ENCODE results near the gene TICAM2. TPM values are rescaled to one million over a fixed set of nuclear protein-coding genes. Genes with fewer than 3 reads are reported as not detected.
"Not testable (repeated sequence)": the region's sequence is repeated elsewhere in the genome, so short reads cannot be mapped to it uniquely, and the experiment has no call there.

Gene TICAM2
- 1.8 and 2.0 TPM in 2 replicates for total RNA-seq

- no peak for DNase-seq (ENCODE audit: extremely low read depth, low read depth, low spot score)
Measured at GRCh38 chr5:115601701-115602590, at the start of gene TICAM2. TSS of gene TICAM2 (minus strand) at chr5:115602479. CDS start at chr5:115581256, 21,223 bp downstream.

- DNase-seq (ENCODE audit: extremely low read depth, low read depth, low spot score), result no peak
Measured at GRCh38 chr5:115649541-115649940, 47.3 kb upstream of the TICAM2 start.

GRCh38 chr5:115648056-115648455 lies 45.8 kb upstream of the TICAM2 start:
- DNase-seq (ENCODE audit: extremely low read depth, low read depth, low spot score), result no peak

- DNase-seq (ENCODE audit: extremely low read depth, low read depth, low spot score), result not testable (repeated sequence)
Measured at GRCh38 chr5:115645386-115645785, 43.1 kb upstream of the TICAM2 start.

GRCh38 chr5:115644046-115644445 lies 41.8 kb upstream of the TICAM2 start:
- no peak for DNase-seq (ENCODE audit: extremely low read depth, low read depth, low spot score)

GRCh38 chr5:115641948-115642347 lies 39.7 kb upstream of the TICAM2 start:
- DNase-seq (ENCODE audit: extremely low read depth, low read depth, low spot score), result no peak

- no peak for DNase-seq (ENCODE audit: extremely low read depth, low read depth, low spot score)
Measured at GRCh38 chr5:115640274-115640673, 38.0 kb upstream of the TICAM2 start.

- DNase-seq (ENCODE audit: extremely low read depth, low read depth, low spot score), result no peak
Measured at GRCh38 chr5:115639377-115639776, 37.1 kb upstream of the TICAM2 start.

GRCh38 chr5:115637507-115637906 lies 35.2 kb upstream of the TICAM2 start:
- DNase-seq (ENCODE audit: extremely low read depth, low read depth, low spot score), result no peak

- no peak for DNase-seq (ENCODE audit: extremely low read depth, low read depth, low spot score)
Measured at GRCh38 chr5:115636008-115636407, 33.7 kb upstream of the TICAM2 start.

GRCh38 chr5:115634343-115635132 lies 32.3 kb upstream of the TICAM2 start:
- peak; percentile 44 for DNase-seq (ENCODE audit: extremely low read depth, low read depth, low spot score)

- DNase-seq (ENCODE audit: extremely low read depth, low read depth, low spot score), result no peak
Measured at GRCh38 chr5:115629903-115630302, 27.6 kb upstream of the TICAM2 start.

GRCh38 chr5:115627295-115627865 lies 25.1 kb upstream of the TICAM2 start:
- no peak for DNase-seq (ENCODE audit: extremely low read depth, low read depth, low spot score)

GRCh38 chr5:115626445-115626823 lies 24.2 kb upstream of the TICAM2 start:
- peak; percentile 10 for DNase-seq (ENCODE audit: extremely low read depth, low read depth, low spot score)

- peak; percentile 67 for DNase-seq (ENCODE audit: extremely low read depth, low read depth, low spot score)
Measured at GRCh38 chr5:115625579-115626444, 23.5 kb upstream of the TICAM2 start, which contains the start of gene TMED7. TSS of gene TMED7 (minus strand) at chr5:115626036. CDS start at chr5:115625792, 244 bp downstream.

GRCh38 chr5:115624994-115625393 lies 22.7 kb upstream of the TICAM2 start:
- no peak for DNase-seq (ENCODE audit: extremely low read depth, low read depth, low spot score)

GRCh38 chr5:115623658-115624057 lies 21.4 kb upstream of the TICAM2 start:
- DNase-seq (ENCODE audit: extremely low read depth, low read depth, low spot score), result no peak

GRCh38 chr5:115621365-115621900 lies 19.2 kb upstream of the TICAM2 start:
- DNase-seq (ENCODE audit: extremely low read depth, low read depth, low spot score), result no peak

GRCh38 chr5:115616892-115617291 lies 14.6 kb upstream of the TICAM2 start:
- no peak for DNase-seq (ENCODE audit: extremely low read depth, low read depth, low spot score)

GRCh38 chr5:115616472-115616871 lies 14.2 kb upstream of the TICAM2 start:
- DNase-seq (ENCODE audit: extremely low read depth, low read depth, low spot score), result no peak

Measured in glomerular endothelial cell (primary cell).